SH-SY5Y (cell line): ENCODE data around the gene CDC25C.

Experiments used
- GATA2 ChIP-seq: IDR thresholded peaks from 2 replicates; pipeline ENCODE4 v1.6.1; 2011; ENCODE audit warnings: mild to moderate bottlenecking, low read depth, low read length
- GATA3 ChIP-seq: IDR thresholded peaks from 2 replicates; pipeline ENCODE4 v1.6.1; 2011; ENCODE audit warnings: low read depth, mild to moderate bottlenecking, low read length, moderate library complexity

DNA sequence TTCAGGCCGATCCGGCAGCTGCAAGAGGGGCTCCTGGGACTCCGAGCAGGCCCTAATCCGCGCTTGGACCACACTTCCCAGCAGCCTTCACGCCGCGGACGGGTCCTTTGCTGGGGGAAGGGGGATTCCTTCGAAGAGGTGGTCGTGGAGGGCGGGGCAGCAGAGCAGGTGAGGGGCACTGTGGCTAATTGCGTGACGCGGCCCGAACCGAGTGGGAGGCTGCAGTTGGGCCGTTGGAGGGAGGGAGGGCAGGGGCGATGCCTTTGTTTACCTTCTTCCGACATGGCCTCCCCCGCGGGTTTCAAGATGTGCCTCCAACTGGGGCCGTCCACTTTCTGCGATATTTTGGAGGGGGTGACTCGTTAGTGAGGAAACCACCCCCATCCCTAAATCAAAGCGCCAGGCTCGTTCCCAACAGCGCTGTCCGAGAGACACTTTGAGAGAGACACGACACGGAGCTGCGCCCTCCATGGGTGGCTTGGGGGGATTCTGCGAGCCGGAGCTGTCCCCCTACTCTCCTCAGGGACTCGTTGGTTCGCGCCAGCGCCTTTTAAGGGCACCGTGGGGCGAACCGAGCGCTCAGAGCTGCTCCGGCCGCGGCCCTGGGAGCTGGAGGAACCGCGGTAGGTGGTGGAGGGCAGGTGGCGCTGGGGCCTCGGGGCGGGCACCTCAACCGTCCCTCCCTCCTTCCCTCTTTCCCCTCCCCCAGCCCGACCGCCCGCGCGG is 6.2 kb upstream of the CDC25C start, which contains the start of gene FAM53C:
- TF ChIP-seq GATA2 (no peak), GATA3 (no peak)
